Osteoblast (primary cell): ENCODE data around the gene ZNF771. TPM values are rescaled to one million over a fixed set of nuclear protein-coding genes. Genes with fewer than 3 reads are reported as not detected.
A peak's percentile ranks its signal among the peaks of the same experiment; 100 is the strongest.

ENCODE experiments used
- DNase-seq: peaks from one replicate; pipeline ENCODE4 v3.0.0; 2011; ENCODE audit warnings: low spot score, mixed read lengths; ENCODE audit not compliant: insufficient read length; ENCODE audit errors: missing footprints
- H2AFZ ChIP-seq: 2 replicates; pipeline ENCODE4 v1.6.0; 2011; ENCODE audit warnings: mild to moderate bottlenecking, low read length
- H3K27ac ChIP-seq: 2 replicates; pipeline ENCODE4 v1.5.1; 2011; ENCODE audit warnings: mild to moderate bottlenecking, low read depth, low read length, moderate library complexity
- H3K27me3 ChIP-seq: 2 replicates; pipeline ENCODE4 v1.6.0; 2012; ENCODE audit warnings: mild to moderate bottlenecking, control low read depth, inconsistent platforms, low read length, moderate library complexity; ENCODE audit not compliant: insufficient read depth
- H3K36me3 ChIP-seq: 2 replicates; pipeline ENCODE4 v1.5.1; 2011; ENCODE audit warnings: mild to moderate bottlenecking, low read length, control low read depth, moderate library complexity; ENCODE audit not compliant: insufficient read depth
- H3K4me1 ChIP-seq: 2 replicates; pipeline ENCODE4 v1.5.1; 2011; ENCODE audit warnings: mild to moderate bottlenecking, low read length, control low read depth, moderate library complexity; ENCODE audit not compliant: insufficient read depth
- H3K4me2 ChIP-seq: 2 replicates; pipeline ENCODE4 v1.6.0; 2011; ENCODE audit warnings: mild to moderate bottlenecking, low read length; ENCODE audit not compliant: insufficient read depth
- H3K4me3 ChIP-seq: fragments of 200-600 bp; sonication (generic); 3 replicates; pipeline ENCODE4 v1.5.1; 2012; ENCODE audit warnings: mild to moderate bottlenecking, low read length, inconsistent platforms; ENCODE audit not compliant: insufficient read depth
- H3K79me2 ChIP-seq: 2 replicates; pipeline ENCODE4 v1.6.0; 2012; ENCODE audit warnings: mild to moderate bottlenecking, low read length, control low read depth, inconsistent platforms; ENCODE audit not compliant: insufficient read depth
- H3K9me3 ChIP-seq: 2 replicates; pipeline ENCODE4 v1.5.1; 2011; ENCODE audit warnings: low read depth, low read length, control low read depth
- H4K20me1 ChIP-seq: 2 replicates; pipeline ENCODE4 v1.6.0; 2012; ENCODE audit warnings: mild to moderate bottlenecking, low read length, control low read depth; ENCODE audit not compliant: insufficient read depth
- total RNA-seq: library from RNA; depleted of rRNA; stranded (reverse); fragments of >200 nt; gene quantifications from 2 replicates; pipeline ENCODE4 v1.2.3, GENCODE V29; 2012
- TF ChIP-seq, protein P1 (sequence below): IDR thresholded peaks from 2 replicates; pipeline ENCODE4 v1.5.1; 2011; ENCODE audit warnings: mild to moderate bottlenecking, low read depth, low read length, moderate library complexity; ENCODE audit errors: extremely low read depth

ZNF771 gene
- total RNA-seq, 1 donor = 14.8 TPM

DNA sequence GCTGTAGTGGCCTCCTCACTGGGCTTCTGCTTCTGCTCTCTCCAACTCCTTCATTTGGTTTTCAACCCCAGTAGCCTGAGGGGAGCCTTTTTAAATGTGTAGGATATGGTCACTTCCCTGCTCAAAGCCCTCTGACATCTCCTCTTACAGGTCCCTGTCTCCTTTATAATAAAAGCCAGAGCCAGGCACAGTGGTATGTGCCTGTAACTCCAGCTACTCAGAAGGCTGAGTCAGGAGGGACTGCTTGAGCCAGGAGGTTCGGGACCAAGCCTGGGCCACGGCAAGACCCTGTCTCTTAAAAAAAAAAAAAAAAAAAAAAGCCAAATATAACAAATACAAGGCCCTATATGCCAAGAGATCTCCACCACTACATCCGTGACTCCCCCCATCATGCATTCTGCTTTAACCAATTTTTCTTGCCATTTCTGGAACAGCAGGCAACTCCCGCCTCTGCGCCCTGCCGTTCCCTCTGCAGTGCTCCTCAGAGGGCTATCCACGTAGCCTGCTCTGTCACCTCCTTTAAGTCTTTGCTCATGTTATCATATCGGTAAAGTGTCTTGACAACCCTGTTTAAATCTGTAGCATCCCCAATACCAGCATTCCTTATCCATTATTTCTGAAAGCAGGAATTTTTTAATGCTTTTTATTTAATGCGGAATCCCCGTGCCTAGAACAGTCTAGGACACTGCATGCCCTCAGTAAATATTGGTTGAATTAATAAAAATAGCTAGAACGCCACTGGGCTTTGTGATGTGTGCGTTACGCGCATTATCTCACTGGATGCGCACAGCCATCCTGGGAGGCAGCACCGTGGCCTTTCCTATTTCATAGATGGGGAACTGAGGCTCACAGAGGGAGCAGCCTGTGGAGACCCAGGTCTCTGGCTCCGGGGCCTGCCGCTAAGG, 9.5 kb downstream of the ZNF771 start:
- H3K4me3 ChIP-seq = peak overlapping the region; percentile 78
- DNase-seq = peak; percentile 50
- no peak overlapping the region for H3K27ac ChIP-seq
- H3K4me1 ChIP-seq = no peaks in the 10 kb centered on the region
- TF ChIP-seq, protein P1, sequence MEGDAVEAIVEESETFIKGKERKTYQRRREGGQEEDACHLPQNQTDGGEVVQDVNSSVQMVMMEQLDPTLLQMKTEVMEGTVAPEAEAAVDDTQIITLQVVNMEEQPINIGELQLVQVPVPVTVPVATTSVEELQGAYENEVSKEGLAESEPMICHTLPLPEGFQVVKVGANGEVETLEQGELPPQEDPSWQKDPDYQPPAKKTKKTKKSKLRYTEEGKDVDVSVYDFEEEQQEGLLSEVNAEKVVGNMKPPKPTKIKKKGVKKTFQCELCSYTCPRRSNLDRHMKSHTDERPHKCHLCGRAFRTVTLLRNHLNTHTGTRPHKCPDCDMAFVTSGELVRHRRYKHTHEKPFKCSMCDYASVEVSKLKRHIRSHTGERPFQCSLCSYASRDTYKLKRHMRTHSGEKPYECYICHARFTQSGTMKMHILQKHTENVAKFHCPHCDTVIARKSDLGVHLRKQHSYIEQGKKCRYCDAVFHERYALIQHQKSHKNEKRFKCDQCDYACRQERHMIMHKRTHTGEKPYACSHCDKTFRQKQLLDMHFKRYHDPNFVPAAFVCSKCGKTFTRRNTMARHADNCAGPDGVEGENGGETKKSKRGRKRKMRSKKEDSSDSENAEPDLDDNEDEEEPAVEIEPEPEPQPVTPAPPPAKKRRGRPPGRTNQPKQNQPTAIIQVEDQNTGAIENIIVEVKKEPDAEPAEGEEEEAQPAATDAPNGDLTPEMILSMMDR = no peak
- H3K79me2 ChIP-seq = peaks cover 11% of the 10 kb centered on the region
- H3K4me2 ChIP-seq = peak overlapping the region; percentile 81
- H4K20me1 ChIP-seq = peaks cover 14% of the 10 kb centered on the region
- no peaks in the 10 kb centered on the region for H3K9me3 ChIP-seq
- H2AFZ ChIP-seq = no peak overlapping the region
- H3K27me3 ChIP-seq = no peaks in the 10 kb centered on the region
- H3K36me3 ChIP-seq = peaks cover 21% of the 10 kb centered on the region

DNA sequence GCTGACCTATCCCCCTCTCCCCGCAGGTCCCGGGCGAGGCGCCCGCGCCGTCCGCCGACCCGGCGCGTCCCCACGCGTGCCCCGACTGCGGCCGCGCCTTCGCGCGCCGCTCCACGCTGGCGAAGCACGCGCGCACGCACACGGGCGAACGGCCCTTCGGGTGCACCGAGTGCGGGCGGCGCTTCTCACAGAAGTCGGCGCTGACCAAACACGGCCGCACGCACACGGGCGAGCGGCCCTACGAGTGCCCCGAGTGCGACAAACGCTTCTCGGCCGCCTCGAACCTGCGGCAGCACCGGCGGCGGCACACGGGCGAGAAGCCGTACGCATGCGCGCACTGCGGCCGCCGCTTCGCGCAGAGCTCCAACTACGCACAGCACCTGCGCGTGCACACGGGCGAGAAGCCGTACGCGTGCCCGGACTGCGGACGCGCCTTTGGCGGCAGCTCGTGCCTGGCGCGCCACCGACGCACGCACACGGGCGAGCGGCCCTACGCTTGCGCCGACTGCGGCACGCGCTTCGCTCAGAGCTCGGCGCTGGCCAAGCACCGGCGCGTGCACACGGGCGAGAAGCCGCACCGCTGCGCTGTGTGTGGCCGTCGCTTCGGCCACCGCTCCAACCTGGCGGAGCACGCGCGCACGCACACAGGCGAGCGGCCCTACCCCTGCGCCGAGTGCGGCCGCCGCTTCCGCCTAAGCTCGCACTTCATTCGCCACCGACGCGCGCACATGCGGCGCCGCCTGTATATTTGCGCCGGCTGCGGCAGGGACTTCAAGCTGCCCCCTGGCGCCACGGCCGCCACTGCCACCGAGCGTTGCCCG, 10.3 kb downstream of the ZNF771 start:
- Histone ChIP-seq H2AFZ (peak overlapping the region; percentile 77), H3K79me2 (peaks cover 4% of the 10 kb centered on the region), H4K20me1 (peaks cover 14% of the 10 kb centered on the region), H3K36me3 (peaks cover 18% of the 10 kb centered on the region), H3K9me3 (no peaks in the 10 kb centered on the region), H3K4me3 (peak overlapping the region; percentile 78), H3K4me1 (no peaks in the 10 kb centered on the region), H3K27ac (no peak overlapping the region), H3K4me2 (peak overlapping the region; percentile 81), H3K27me3 (no peaks in the 10 kb centered on the region)
- peak; percentile 97 for DNase-seq
- TF ChIP-seq, protein P1 = no peak

DNA sequence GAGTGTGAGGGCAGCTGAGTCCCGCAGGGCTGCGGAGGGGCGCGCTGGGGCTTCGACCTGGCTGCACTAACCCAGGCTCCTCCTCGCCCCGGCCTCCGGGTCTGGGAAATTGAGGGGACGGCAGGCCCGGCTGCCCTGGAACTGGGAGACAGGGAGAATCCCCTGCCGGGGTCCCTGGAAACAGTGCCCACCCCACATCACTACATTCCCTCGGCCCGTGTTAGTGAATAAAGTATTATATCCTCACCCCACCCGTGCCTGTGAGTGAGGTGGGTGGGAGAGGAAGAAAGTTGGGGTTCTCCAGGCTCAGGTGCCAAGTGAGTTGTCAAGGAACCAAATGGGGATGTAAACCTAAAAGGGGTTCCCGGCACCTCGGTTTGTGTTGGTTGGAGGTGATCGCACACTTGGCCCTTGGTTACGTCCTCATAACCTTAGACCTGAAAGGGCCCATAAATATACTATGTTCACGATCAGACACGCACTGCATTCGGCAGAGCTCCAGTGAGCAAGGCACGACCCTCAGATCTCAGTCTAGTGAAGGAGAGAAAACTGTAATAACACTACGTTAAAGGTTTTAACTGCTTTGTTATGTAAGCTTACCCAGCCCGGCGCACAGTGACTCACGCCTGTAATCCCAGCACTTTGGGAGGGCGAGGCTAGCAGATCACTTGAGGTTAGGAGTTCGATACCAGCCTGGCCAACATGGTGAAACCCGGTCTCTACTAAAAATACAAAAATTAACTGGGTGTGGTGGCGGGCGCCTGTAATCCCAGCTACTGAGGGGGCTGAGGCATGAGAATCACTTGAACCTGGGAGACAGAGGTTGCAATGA, 11.2 kb downstream of the ZNF771 start:
- Histone ChIP-seq H2AFZ (no peak overlapping the region), H3K4me3 (peak overlapping the region; percentile 78), H3K27me3 (no peaks in the 10 kb centered on the region), H3K79me2 (peaks cover 3% of the 10 kb centered on the region), H3K4me2 (peak overlapping the region; percentile 81), H3K4me1 (no peaks in the 10 kb centered on the region), H3K9me3 (no peaks in the 10 kb centered on the region), H3K27ac (no peak overlapping the region), H3K36me3 (peaks cover 17% of the 10 kb centered on the region), H4K20me1 (peaks cover 14% of the 10 kb centered on the region)
- DNase-seq = no peak
- TF ChIP-seq, protein P1 = no peak
